Chondrocyte (in vitro differentiated cells): ENCODE measurements around the gene CPNE2. TPM values are rescaled to one million over a fixed set of nuclear protein-coding genes. Genes with fewer than 3 reads are reported as not detected.

Experiments
- DNase-seq: peaks from one replicate; pipeline ENCODE4 v3.0.0; 2021; ENCODE audit warnings: mixed read lengths, low spot score
- H3K27ac Mint-ChIP-seq: one replicate; pipeline ENCODE4 v1.8.0; 2021; ENCODE audit warnings: mild to moderate bottlenecking, moderate library complexity, mixed read lengths; ENCODE audit not compliant: unreplicated experiment
- H3K27me3 Mint-ChIP-seq: 2 replicates; pipeline ENCODE4 v1.8.0; 2021; ENCODE audit warnings: low read depth, mixed read lengths
- H3K36me3 Mint-ChIP-seq: 2 replicates; pipeline ENCODE4 v1.8.0; 2021; ENCODE audit warnings: low read depth, mixed read lengths
- H3K4me1 Mint-ChIP-seq: 2 replicates; pipeline ENCODE4 v1.8.0; 2021; ENCODE audit warnings: low read depth, mild to moderate bottlenecking, mixed read lengths
- H3K4me3 Mint-ChIP-seq: one replicate; pipeline ENCODE4 v1.8.0; 2021; ENCODE audit warnings: mild to moderate bottlenecking, moderate library complexity, mixed read lengths; ENCODE audit not compliant: unreplicated experiment
- H3K9me3 Mint-ChIP-seq: 2 replicates; pipeline ENCODE4 v1.8.0; 2021; ENCODE audit warnings: low read depth, mixed read lengths
- CTCF ChIP-seq: fragments of 200-600 bp; sonication (generic); IDR thresholded peaks from 2 replicates; pipeline ENCODE4 v1.5.0; 2021; ENCODE audit warnings: antibody characterized with exemption, mild to moderate bottlenecking, moderate library complexity
- total RNA-seq: library from RNA; stranded (reverse); gene quantifications from 3 replicates; pipeline ENCODE4 v1.2.1, GENCODE V29; 2021

CPNE2 gene
- total RNA-seq, 1 donor from 2014 or later = 21.8 TPM

GRCh38 chr16:57165938-57166337, 73.6 kb downstream of the CPNE2 start:
- H3K27me3 Mint-ChIP-seq = no peaks in the 10 kb centered on the region
- H3K36me3 Mint-ChIP-seq = peaks cover 13% of the 10 kb centered on the region
- no peak for TF ChIP-seq CTCF
- no peak overlapping the region for H3K27ac Mint-ChIP-seq
- H3K4me3 Mint-ChIP-seq = no peak overlapping the region
- H3K9me3 Mint-ChIP-seq = no peaks in the 10 kb centered on the region
- DNase-seq = no peak
- H3K4me1 Mint-ChIP-seq = peaks cover 24% of the 10 kb centered on the region

GRCh38 chr16:57166451-57166850, 74.1 kb downstream of the CPNE2 start:
- Mint-ChIP-seq H3K27me3 (no peaks in the 10 kb centered on the region), H3K4me1 (peaks cover 24% of the 10 kb centered on the region), H3K27ac (peak overlapping the region; percentile 2), H3K36me3 (peaks cover 18% of the 10 kb centered on the region), H3K4me3 (no peak overlapping the region), H3K9me3 (no peaks in the 10 kb centered on the region)
- no peak for TF ChIP-seq CTCF
- no peak for DNase-seq

- no peaks in the 10 kb centered on the region for H3K27me3 Mint-ChIP-seq
- no peak for TF ChIP-seq CTCF
- H3K4me1 Mint-ChIP-seq = peaks cover 24% of the 10 kb centered on the region
- H3K9me3 Mint-ChIP-seq = no peaks in the 10 kb centered on the region
- peak overlapping the region; percentile 46 for H3K27ac Mint-ChIP-seq
- no peak for DNase-seq
- H3K4me3 Mint-ChIP-seq = no peak overlapping the region
- H3K36me3 Mint-ChIP-seq = peaks cover 21% of the 10 kb centered on the region
Observed at GRCh38 chr16:57166951-57167350, 74.6 kb downstream of the CPNE2 start.

GRCh38 chr16:57167538-57167937, 75.2 kb downstream of the CPNE2 start:
- no peaks in the 10 kb centered on the region for H3K9me3 Mint-ChIP-seq
- H3K4me1 Mint-ChIP-seq = peaks cover 24% of the 10 kb centered on the region
- no peak overlapping the region for H3K4me3 Mint-ChIP-seq
- H3K36me3 Mint-ChIP-seq = peaks cover 24% of the 10 kb centered on the region
- DNase-seq = no peak
- no peaks in the 10 kb centered on the region for H3K27me3 Mint-ChIP-seq
- H3K27ac Mint-ChIP-seq = peak overlapping the region; percentile 39
- no peak for TF ChIP-seq CTCF

GRCh38 chr16:57167953-57168352, 75.6 kb downstream of the CPNE2 start:
- DNase-seq = no peak
- Mint-ChIP-seq H3K4me1 (peaks cover 24% of the 10 kb centered on the region), H3K4me3 (no peak overlapping the region), H3K9me3 (no peaks in the 10 kb centered on the region), H3K27me3 (no peaks in the 10 kb centered on the region), H3K27ac (peak overlapping the region; percentile 39), H3K36me3 (peaks cover 24% of the 10 kb centered on the region)
- peak; percentile 90 for TF ChIP-seq CTCF
